MM.1S (cell line): ENCODE data around the gene FCGR3B.
"Not testable (repeated sequence)": the region's sequence is repeated elsewhere in the genome, so short reads cannot be mapped to it uniquely, and the experiment has no call there.

Experiments used
- DNase-seq: peaks from one replicate; pipeline ENCODE4 v3.0.0-alpha.2; 2015
- H2AFZ ChIP-seq: fragments of 300-600 bp; sonication (generic); 2 replicates; pipeline ENCODE4 v1.6.0; 2016; ENCODE audit warnings: antibody characterized with exemption, low read length
- H3F3A ChIP-seq: fragments of 300-600 bp; sonication (generic); 2 replicates; pipeline ENCODE4 v1.6.1; 2016; ENCODE audit warnings: mild to moderate bottlenecking, antibody characterized with exemption, low read length, moderate library complexity, mixed read lengths; ENCODE audit not compliant: insufficient read depth
- H3K27ac ChIP-seq: fragments of 300-600 bp; sonication (generic); 2 replicates; pipeline ENCODE4 v1.5.1; 2016; ENCODE audit warnings: mild to moderate bottlenecking, low read length
- H3K27me3 ChIP-seq: fragments of 300-600 bp; sonication (generic); replicated peaks from 2 replicates; pipeline ENCODE4 v1.6.0; 2016; ENCODE audit warnings: low read length; ENCODE audit not compliant: insufficient read depth
- H3K36me3 ChIP-seq: fragments of 300-600 bp; sonication (generic); replicated peaks from 2 replicates; pipeline ENCODE4 v1.6.1; 2016; ENCODE audit warnings: mild to moderate bottlenecking, low read length, mixed read lengths; ENCODE audit not compliant: insufficient read depth
- H3K4me1 ChIP-seq: fragments of 300-600 bp; sonication (generic); 2 replicates; pipeline ENCODE4 v1.6.1; 2016; ENCODE audit warnings: low read length, mixed read lengths
- H3K4me2 ChIP-seq: fragments of 300-600 bp; sonication (generic); 2 replicates; pipeline ENCODE4 v1.6.0; 2016; ENCODE audit warnings: low read depth, low read length
- H3K4me3 ChIP-seq: fragments of 300-600 bp; sonication (generic); 2 replicates; pipeline ENCODE4 v1.5.1; 2016; ENCODE audit warnings: low read length, mixed read lengths
- H3K79me2 ChIP-seq: fragments of 300-600 bp; sonication (generic); 2 replicates; pipeline ENCODE4 v1.6.1; 2016; ENCODE audit warnings: mixed run types, low read length, mixed read lengths
- H3K9ac ChIP-seq: fragments of 300-600 bp; sonication (generic); 2 replicates; pipeline ENCODE4 v1.6.1; 2016; ENCODE audit warnings: low read length, mixed read lengths
- H3K9me2 ChIP-seq: fragments of 300-600 bp; sonication (generic); replicated peaks from 2 replicates; pipeline ENCODE4 v1.6.1; 2016; ENCODE audit warnings: mild to moderate bottlenecking, low read length, mixed read lengths; ENCODE audit not compliant: insufficient read depth
- H3K9me3 ChIP-seq: fragments of 300-600 bp; sonication (generic); replicated peaks from 2 replicates; pipeline ENCODE4 v1.6.1; 2016; ENCODE audit warnings: mild to moderate bottlenecking, low read length, mixed read lengths; ENCODE audit not compliant: insufficient read depth
- H4K20me1 ChIP-seq: fragments of 300-600 bp; sonication (generic); 2 replicates; pipeline ENCODE4 v1.6.1; 2016; ENCODE audit warnings: mild to moderate bottlenecking, low read length, moderate library complexity, mixed read lengths; ENCODE audit not compliant: insufficient read depth

FCGR3B gene

GRCh38 chr1:161621181-161622000 is 9.6 kb downstream of the FCGR3B start:
- H3K9ac ChIP-seq, H3K79me2 ChIP-seq, H3K4me1 ChIP-seq, H3K27me3 ChIP-seq, H3K9me3 ChIP-seq, H3K9me2 ChIP-seq, H3K36me3 ChIP-seq, H3F3A ChIP-seq, H4K20me1 ChIP-seq, H3K27ac ChIP-seq, H2AFZ ChIP-seq: not testable (repeated sequence)
- Histone ChIP-seq H3K4me3 (peak overlapping the region; percentile 50), H3K4me2 (peak overlapping the region; percentile 43)
- DNase-seq = peak; percentile 8

DNA sequence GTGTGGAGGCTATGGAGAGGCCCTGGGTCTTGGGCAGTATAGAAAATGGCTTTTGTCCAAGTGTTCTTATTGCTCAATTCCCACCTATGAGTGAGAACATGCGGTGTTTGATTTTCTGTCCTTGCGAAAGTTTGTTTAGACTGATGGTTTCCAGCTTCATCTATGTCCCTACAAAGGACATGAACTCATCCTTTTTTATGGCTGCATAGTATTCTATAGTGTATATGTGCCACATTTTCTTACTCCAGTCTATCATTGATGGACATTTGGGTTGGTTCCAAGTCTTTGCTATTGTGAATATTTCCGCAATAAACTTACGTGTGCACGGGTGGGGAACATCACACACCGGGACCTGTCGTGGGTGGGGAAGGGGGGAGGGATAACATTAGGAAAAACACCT is 10.6 kb downstream of the FCGR3B start:
- H3K4me1 ChIP-seq, H3K4me3 ChIP-seq, DNase-seq, H3K27me3 ChIP-seq, H3K9ac ChIP-seq, H3K36me3 ChIP-seq, H3K9me2 ChIP-seq, H3K4me2 ChIP-seq, H4K20me1 ChIP-seq, H3K79me2 ChIP-seq, H3K27ac ChIP-seq, H3F3A ChIP-seq, H2AFZ ChIP-seq, H3K9me3 ChIP-seq: not testable (repeated sequence)

- not testable (repeated sequence) for H3F3A ChIP-seq, H3K9ac ChIP-seq, H4K20me1 ChIP-seq, H2AFZ ChIP-seq, H3K27ac ChIP-seq, H3K4me1 ChIP-seq, DNase-seq, H3K36me3 ChIP-seq, H3K79me2 ChIP-seq, H3K4me2 ChIP-seq, H3K27me3 ChIP-seq, H3K9me3 ChIP-seq, H3K9me2 ChIP-seq, H3K4me3 ChIP-seq
Observed at GRCh38 chr1:161618517-161618916, 12.5 kb downstream of the FCGR3B start.

DNA sequence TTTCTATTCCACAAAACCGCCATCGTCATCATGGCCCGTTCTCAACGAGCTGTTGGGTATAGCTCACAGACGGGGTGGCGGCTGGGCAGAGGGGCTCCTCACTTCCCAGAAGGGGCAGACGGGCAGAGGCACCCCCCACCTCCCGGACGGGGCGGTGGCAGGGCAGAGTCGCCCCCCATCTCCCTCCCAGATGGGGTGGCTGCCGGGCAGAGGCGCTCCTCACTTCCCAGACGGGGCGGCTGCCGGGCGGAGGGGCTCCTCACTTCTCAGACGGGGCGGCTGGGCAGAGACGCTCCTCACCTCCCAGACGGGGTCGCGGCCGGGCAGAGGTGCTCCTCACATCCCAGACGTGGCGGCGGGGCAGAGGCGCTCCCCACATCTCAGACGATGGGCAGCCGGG is 14.6 kb downstream of the FCGR3B start:
- H4K20me1 ChIP-seq, H3K9me2 ChIP-seq, DNase-seq, H3K9ac ChIP-seq, H3K36me3 ChIP-seq, H3K4me3 ChIP-seq, H3K27ac ChIP-seq, H3K4me1 ChIP-seq, H3K9me3 ChIP-seq, H3K79me2 ChIP-seq, H3K27me3 ChIP-seq, H3K4me2 ChIP-seq, H3F3A ChIP-seq, H2AFZ ChIP-seq: not testable (repeated sequence)

DNA sequence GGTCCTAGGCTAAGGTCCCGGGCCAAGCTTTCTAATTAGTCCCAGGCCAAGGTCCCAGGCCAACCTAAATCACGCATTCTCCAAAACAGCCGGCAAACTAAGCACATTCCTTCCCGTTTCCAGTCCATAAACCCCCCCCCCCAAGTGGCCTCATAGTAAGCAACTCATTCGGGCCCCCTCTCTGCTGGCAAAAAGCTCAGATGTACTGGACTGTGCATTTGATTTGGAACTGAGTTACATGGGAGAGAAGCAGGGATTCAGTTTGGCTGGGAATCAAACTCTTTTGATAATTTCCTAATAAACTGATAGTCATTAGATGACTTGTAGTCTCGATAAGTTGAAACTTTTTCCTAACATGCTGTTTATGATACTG is 17.8 kb downstream of the FCGR3B start:
- H4K20me1 ChIP-seq, H3K9ac ChIP-seq, H3K4me3 ChIP-seq, DNase-seq, H3K4me1 ChIP-seq, H3K9me2 ChIP-seq, H3K36me3 ChIP-seq, H3K9me3 ChIP-seq, H2AFZ ChIP-seq, H3F3A ChIP-seq, H3K27me3 ChIP-seq, H3K4me2 ChIP-seq, H3K27ac ChIP-seq, H3K79me2 ChIP-seq: not testable (repeated sequence)

DNA sequence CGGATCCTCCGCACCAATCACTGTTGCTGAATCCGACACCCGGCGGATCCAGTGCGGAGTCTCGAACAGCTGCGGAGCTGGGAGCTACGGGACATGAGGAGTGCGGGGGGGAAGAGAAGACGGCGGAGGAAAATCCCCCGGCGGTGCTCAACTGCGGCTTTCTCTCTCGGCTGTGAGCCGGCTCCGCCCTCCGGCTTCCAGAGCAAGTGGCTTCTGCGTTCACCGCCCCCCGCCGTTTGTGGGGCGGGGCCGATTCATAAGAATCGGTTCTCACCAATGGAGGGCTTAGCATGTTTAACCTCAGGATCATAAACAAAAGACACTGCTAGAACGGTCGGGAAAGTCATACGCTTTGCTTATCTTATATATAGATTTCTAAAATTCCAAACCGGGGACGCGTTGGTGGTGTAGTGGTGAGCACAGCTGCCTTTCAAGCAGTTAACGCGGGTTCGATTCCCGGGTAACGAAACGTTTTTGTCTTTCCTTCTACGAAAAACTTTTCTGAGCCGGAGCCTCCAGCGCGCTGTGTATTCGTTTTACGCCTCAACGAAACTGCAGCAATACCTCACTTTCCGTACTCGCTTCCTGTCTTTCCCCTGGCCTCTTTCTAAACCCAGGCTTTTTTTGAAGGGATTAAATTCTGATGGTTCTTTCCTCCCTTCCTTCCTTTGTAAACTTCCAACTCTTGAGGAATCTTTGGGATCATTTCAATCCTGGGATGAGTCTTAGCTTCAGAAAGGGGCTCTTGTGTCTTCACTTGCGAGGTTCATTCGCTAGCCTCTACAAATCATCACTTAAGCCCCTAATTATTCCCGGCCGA is 18.4 kb downstream of the FCGR3B start:
- Histone ChIP-seq H3K4me3 (peak overlapping the region; percentile 60), H3K9ac (peak overlapping the region; percentile 52; the same call in 1 of the 2 replicates), H2AFZ (peak overlapping the region; percentile 67), H3K4me2 (peak overlapping the region; percentile 45; the same call in 1 of the 2 replicates), H3K27ac (peak overlapping the region; percentile 58; the same call in 1 of the 2 replicates)
- not testable (repeated sequence) for H3K36me3 ChIP-seq, H3K27me3 ChIP-seq, H3K9me3 ChIP-seq, H3F3A ChIP-seq, H3K9me2 ChIP-seq, H3K4me1 ChIP-seq, H3K79me2 ChIP-seq, H4K20me1 ChIP-seq
- DNase-seq = peak; percentile 88

GRCh38 chr1:161611866-161612321 is 19.1 kb downstream of the FCGR3B start:
- peak overlapping the region; percentile 58; the same call in 1 of the 2 replicates for H3K27ac ChIP-seq
- H3K4me2 ChIP-seq = peak overlapping the region; percentile 45

More at GRCh38 chr1:161611866-161612321, 19.1 kb downstream of the FCGR3B start:
- H3K27me3 ChIP-seq, H4K20me1 ChIP-seq, H3K79me2 ChIP-seq, H3K9me2 ChIP-seq, H3K36me3 ChIP-seq, H3K9me3 ChIP-seq, H3F3A ChIP-seq, H3K4me1 ChIP-seq: not testable (repeated sequence)
- Histone ChIP-seq H3K9ac (peak overlapping the region; percentile 52; the same call in 1 of the 2 replicates), H3K4me3 (peak overlapping the region; percentile 60), H2AFZ (peak overlapping the region; percentile 67)
- DNase-seq = peak; percentile 28
